NAMALWA (cell line): ENCODE measurements around the gene OR5AL1.
"Not testable (repeated sequence)": the region's sequence is repeated elsewhere in the genome, so short reads cannot be mapped to it uniquely, and the experiment has no call there.

Experiments
- DNase-seq: peaks from one replicate; pipeline ENCODE4 v3.0.0-alpha.2; 2015; ENCODE audit warnings: low spot score

The OR5AL1 gene

DNA sequence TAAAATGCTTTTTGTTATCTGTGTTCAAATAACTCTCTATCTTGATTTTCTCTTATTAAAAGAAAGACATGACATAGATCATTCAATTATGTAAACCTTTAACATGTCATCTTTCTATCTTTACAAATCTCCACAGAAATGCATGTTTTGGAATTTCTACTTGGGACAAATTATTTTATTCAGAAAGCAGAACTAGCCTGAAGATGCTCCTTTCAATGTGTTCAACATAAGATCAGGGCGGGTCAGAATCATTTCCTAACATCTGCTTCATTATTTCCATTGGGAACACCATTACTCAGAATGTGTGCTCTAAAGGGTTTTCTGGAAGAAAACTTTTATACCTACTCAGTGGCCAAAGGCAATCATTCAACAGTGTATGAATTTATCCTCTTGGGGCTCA, at the start of gene OR5AL1:
Gene OR5AL1, plus strand, starts transcription at position 301 of the 400 bp plus-strand sequence.
- DNase-seq = no peak

- DNase-seq = no peak
These were observed 37.2 kb upstream of the OR5AL1 start, which contains the start of gene OR8U1 for GRCh38 chr11:56375324-56375723. OR8U1 (plus strand) TSS chr11:56375624; CDS start chr11:56375624, 0 bp downstream.

DNA sequence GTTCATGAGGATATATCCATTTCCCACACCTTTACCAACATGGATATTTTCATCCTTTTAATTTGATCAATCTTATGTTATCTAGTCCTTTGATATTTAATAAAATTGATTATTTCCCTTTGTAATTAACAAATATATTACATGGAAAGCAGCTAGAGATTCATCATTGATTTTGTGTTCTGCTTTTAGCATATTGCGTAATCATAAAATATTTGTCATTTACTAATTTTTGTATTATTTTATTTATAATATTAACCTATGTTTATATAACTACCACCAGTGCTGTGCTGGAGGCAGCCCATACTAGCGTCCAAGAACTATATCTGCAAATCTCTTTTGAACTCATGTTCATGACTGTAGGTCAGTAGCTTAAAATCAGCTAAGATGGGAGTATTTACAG, 32.4 kb upstream of the OR5AL1 start:
- DNase-seq = no peak

- DNase-seq = no peak
These were observed 18.1 kb upstream of the OR5AL1 start for GRCh38 chr11:56394381-56394780.

GRCh38 chr11:56396047-56396446, 16.4 kb upstream of the OR5AL1 start:
- peak; percentile 5 for DNase-seq

DNA sequence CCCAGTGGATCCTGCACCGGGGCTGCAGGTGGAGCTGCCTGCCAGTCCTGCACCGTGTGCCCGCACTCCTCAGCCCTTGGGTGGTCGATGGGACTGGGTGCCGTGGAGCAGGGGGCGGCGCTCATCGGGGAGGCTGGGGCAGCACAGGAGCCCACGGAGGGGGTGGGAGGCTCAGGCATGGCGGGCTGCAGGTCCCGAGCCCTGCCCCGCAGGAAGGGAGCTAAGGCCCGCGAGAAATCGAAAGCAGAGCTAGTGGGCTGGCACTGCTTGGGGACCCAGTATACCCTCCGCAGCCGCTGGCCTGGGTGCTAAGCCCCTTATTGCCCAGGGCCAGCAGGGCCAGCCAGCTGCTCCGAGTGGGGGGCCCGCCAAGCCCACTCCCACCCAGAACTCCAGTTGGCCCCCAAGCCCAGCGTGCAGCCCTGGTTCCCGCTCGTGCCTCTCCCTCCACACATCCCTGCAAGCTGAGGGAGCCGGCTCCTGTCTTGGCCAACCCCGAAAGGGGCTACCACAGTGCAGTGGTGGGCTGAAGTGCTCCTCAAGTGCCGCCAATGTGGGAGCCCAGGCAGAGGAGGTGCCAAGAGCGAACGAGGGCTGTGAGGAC, 10.5 kb upstream of the OR5AL1 start:
- not testable (repeated sequence) for DNase-seq

DNA sequence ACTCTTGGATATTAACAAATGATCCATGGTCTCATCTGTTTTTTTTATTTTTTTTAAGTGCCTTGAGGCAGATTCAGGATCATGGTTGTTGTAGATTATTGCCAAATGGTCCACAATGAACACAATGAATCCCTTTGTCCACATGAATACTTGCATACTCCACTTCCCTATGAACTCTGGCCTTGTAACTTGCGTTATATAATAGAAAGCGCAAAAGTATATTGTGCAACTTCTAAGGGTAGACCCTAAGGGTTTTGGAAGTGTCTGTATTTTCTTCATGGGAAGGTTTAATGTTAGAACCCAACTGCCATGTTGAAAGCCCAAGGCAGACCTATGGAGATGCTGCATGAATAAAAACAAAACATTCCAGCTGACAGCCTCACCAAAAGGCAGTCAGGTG, 8.1 kb upstream of the OR5AL1 start:
- no peak for DNase-seq

DNA sequence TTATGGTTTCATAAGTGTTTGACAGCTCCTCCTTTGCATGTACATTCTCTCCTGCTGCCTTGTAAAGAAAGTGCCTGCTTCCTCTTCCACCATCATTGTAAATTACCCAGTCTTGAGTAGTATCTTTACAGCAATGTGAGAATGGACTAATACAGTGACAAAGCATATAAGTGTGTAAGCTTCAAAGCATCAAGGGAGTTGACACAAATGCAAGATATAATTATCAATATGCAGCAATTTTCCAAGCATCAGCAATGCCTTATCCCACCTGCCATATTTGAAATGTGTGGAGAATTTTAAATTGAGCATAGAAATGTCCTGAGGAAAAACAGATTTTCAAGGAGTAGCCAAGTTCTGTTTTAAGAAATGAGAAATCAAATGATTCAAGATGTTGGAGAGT, 1.7 kb upstream of the OR5AL1 start:
- DNase-seq = no peak

DNA sequence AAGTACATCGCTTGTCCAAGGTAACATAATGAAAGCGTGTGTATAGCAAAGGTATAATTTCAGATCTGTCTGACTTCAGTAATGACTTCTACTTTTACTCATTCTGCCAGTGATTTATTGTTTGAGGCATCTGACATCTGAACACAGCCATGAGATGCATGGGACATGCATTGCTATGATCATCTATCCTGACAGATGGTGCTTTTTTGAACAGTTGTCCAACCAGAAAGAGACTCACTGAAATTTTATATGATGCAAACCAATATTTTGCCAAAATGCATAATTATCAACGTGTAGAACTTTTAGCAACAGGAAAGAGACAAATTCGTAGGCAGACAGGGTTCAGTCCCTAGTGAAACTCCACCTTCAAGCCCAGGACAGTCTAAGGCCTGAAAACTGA, 41.0 kb downstream of the OR5AL1 start:
- DNase-seq = no peak

- DNase-seq = no peak
These were observed 44.6 kb downstream of the OR5AL1 start for GRCh38 chr11:56457076-56457475.
